Breast epithelium (tissue), 3 donors: Measurements from ENCODE around the gene PCDH9.

Experiments used
- CTCF ChIP-seq, 3 donors: fragments of 450-650 bp; IDR thresholded peaks; one replicate each; pipeline ENCODE4 v1.5.1; 2016 to 2017; ENCODE audit warnings: antibody characterized with exemption in 3 of 3, mild to moderate bottlenecking in 3 of 3, moderate library complexity in 3 of 3
- POLR2A ChIP-seq: fragments of 450-650 bp; IDR thresholded peaks from one replicate; pipeline ENCODE4 v1.6.1; 2016; ENCODE audit warnings: antibody characterized with exemption, mild to moderate bottlenecking, moderate library complexity
- POLR2AphosphoS5 ChIP-seq, 3 donors: sonication (generic); formaldehyde crosslinking; IDR thresholded peaks; one replicate each; pipeline ENCODE4 v1.6.1; 2017; ENCODE audit warnings: antibody characterized with exemption in 3 of 3

GRCh38 chr13:66952507-66952906 is 277.6 kb downstream of the PCDH9 start:
- TF ChIP-seq CTCF (IDR thresholded peaks at IDR 0.05) (no peak), POLR2AphosphoS5 (IDR thresholded peaks at IDR 0.05) (no peak), POLR2A (no peak)
